ENCODE results near the gene LBP. TPM values are rescaled to one million over a fixed set of nuclear protein-coding genes. Genes with fewer than 3 reads are reported as not detected.
A peak's percentile ranks its signal among the peaks of the same experiment; 100 is the strongest.

The LBP gene
- total and polyA plus RNA-seq, 7 donors: 1.1 to 167 (median 38.8) TPM

- H3K27ac ChIP-seq: no peak overlapping the region
- ATAC-seq: no peak
- no peaks in the 10 kb centered on the region for H3K9me3 ChIP-seq
- H3K36me3 ChIP-seq (ENCODE audit: insufficient read depth in 1 of 2, low read depth in 1 of 2): peaks cover 7 to 70% of the 10 kb centered on the region in 2 donors
- no peaks in the 10 kb centered on the region for H3K27me3 ChIP-seq (ENCODE audit: insufficient read depth in 3 of 3, low read length in 2 of 3)
- no peak overlapping the region for H3K4me3 ChIP-seq
- intact Hi-C loops (cut with DNase I): no loop called here
- no peaks in the 10 kb centered on the region for H3K4me1 ChIP-seq
- no peak for TF ChIP-seq CTCF (IDR thresholded peaks at IDR 0.05)
- WGBS, 3 donors: 93 to 96% (median 96%) methylated on average over 14 of the region's 14 CpGs
- DNase-seq: no peak
Observed at GRCh38 chr20:38414769-38415450, 68.6 kb downstream of the LBP start.

GRCh38 chr20:38418509-38419204, 72.4 kb downstream of the LBP start:
- H3K27ac ChIP-seq: peak overlapping the region; percentile 36
- H3K36me3 ChIP-seq (ENCODE audit: insufficient read depth in 1 of 2, low read depth in 1 of 2): peaks cover 8 to 84% of the 10 kb centered on the region in 2 donors
- DNase-seq: peak; percentile 60 to 81

GRCh38 chr20:38420388-38421085, 74.3 kb downstream of the LBP start:
- 84 to 94% (median 89%) methylated on average over 9 of the region's 9 CpGs for WGBS, 3 donors
- H3K36me3 ChIP-seq (ENCODE audit: insufficient read depth in 1 of 2, low read depth in 1 of 2): peaks cover 16 to 90% of the 10 kb centered on the region in 2 donors
- H3K27ac ChIP-seq: no peak overlapping the region
- H3K4me3 ChIP-seq: no peak overlapping the region
- intact Hi-C loops (cut with DNase I): no loop called here
- ATAC-seq (no peak), DNase-seq (no peak)
- H3K27me3 ChIP-seq (ENCODE audit: insufficient read depth in 3 of 3, low read length in 2 of 3): no peaks in the 10 kb centered on the region
- TF ChIP-seq CTCF (IDR thresholded peaks at IDR 0.05): no peak
- no peaks in the 10 kb centered on the region for H3K9me3 ChIP-seq
- no peaks in the 10 kb centered on the region for H3K4me1 ChIP-seq

More at GRCh38 chr20:38418509-38419204, 72.4 kb downstream of the LBP start:
- Histone ChIP-seq H3K4me1 (no peaks in the 10 kb centered on the region), H3K9me3 (no peaks in the 10 kb centered on the region), H3K27me3 (ENCODE audit: insufficient read depth in 3 of 3, low read length in 2 of 3) (no peaks in the 10 kb centered on the region), H3K4me3 (no peak overlapping the region)
- 23 to 38% (median 33%) methylated on average over 4 of the region's 4 CpGs for WGBS, 3 donors
- no peak for TF ChIP-seq CTCF (IDR thresholded peaks at IDR 0.05)
- intact Hi-C loops (cut with DNase I): no loop called here
- ATAC-seq: peak; percentile 85 to 93 (median 88)

- no peaks in the 10 kb centered on the region for H3K9me3 ChIP-seq
- peaks cover 18 to 91% of the 10 kb centered on the region in 2 donors for H3K36me3 ChIP-seq (ENCODE audit: insufficient read depth in 1 of 2, low read depth in 1 of 2)
- H3K27ac ChIP-seq: no peak overlapping the region
- no peaks in the 10 kb centered on the region for H3K27me3 ChIP-seq (ENCODE audit: insufficient read depth in 3 of 3, low read length in 2 of 3)
- no peak for ATAC-seq
- no peak overlapping the region for H3K4me3 ChIP-seq
- no peak for DNase-seq
- no peak for TF ChIP-seq CTCF (IDR thresholded peaks at IDR 0.05)
- intact Hi-C loops (cut with DNase I): no loop called here
- H3K4me1 ChIP-seq: peaks cover 9% of the 10 kb centered on the region
- WGBS, 3 donors: 76 to 84% (median 78%) methylated on average over 10 of the region's 10 CpGs
Observed at GRCh38 chr20:38421915-38422314, 75.6 kb downstream of the LBP start.

All from psoas muscle (tissue), 8 donors.